ENCODE data around the gene CFAP47. TPM values are rescaled to one million over a fixed set of nuclear protein-coding genes. Genes with fewer than 3 reads are reported as not detected.

The CFAP47 gene
- total and polyA plus RNA-seq, 2 of the 13 experiments (the other 11 are each of a cell fraction or from before 2014, with no cell fraction given): not detected

GRCh38 chrX:36431819-36432218 is 512.3 kb downstream of the CFAP47 start (continued):
- TF ChIP-seq TRAFD1 (CRISPR knock-in tag; IDR thresholded peaks at IDR 0.05; ENCODE audit: borderline replicate concordance) (no peak), TGIF2 (CRISPR knock-in tag; IDR thresholded peaks at IDR 0.05) (no peak), CREB1 (IDR thresholded peaks at IDR 0.05) (no peak), CREB1 (CRISPR knock-in tag; IDR thresholded peaks at IDR 0.05) (no peak), ZNF431 (CRISPR knock-in tag; IDR thresholded peaks at IDR 0.05; ENCODE audit: borderline replicate concordance, low read depth) (no peak), SRF (IDR thresholded peaks at IDR 0.05; ENCODE audit: low read depth, low read length) (no peak), ZGPAT (CRISPR knock-in tag; IDR thresholded peaks at IDR 0.05) (no peak), SAFB2 (CRISPR knock-in tag; IDR thresholded peaks at IDR 0.05; ENCODE audit: borderline replicate concordance, low read depth) (no peak), ZXDC (CRISPR knock-in tag; IDR thresholded peaks at IDR 0.05) (no peak)

All from HepG2 (cell line).